Panc1 (cell line): Measurements from ENCODE around the gene TACR1.
"Not testable (repeated sequence)": the region's sequence is repeated elsewhere in the genome, so short reads cannot be mapped to it uniquely, and the experiment has no call there.

Experiments
- CTCF ChIP-seq: fragments of 450-650 bp; IDR thresholded peaks from 2 replicates; pipeline ENCODE4 v1.5.1; 2017; ENCODE audit warnings: mild to moderate bottlenecking
- TCF7L2 ChIP-seq: IDR thresholded peaks from 2 replicates; pipeline ENCODE4 v1.6.1; 2011; ENCODE audit warnings: mild to moderate bottlenecking, low read depth, low read length, inconsistent platforms

- not testable (repeated sequence) for TF ChIP-seq CTCF, TCF7L2
These were observed 49.3 kb upstream of the TACR1 start for GRCh38 chr2:75248581-75248980.
